Measurements from ENCODE around the gene STXBP5. TPM values are rescaled to one million over a fixed set of nuclear protein-coding genes. Genes with fewer than 3 reads are reported as not detected.

Gene STXBP5
- total RNA-seq: 13.0 TPM
- long read RNA-seq, partial matches to known transcripts: 3 of 7 reads
- long read RNA-seq, other reads (novel, unspliced or antisense): 1 of 7 reads

GRCh38 chr6:147204060-147204785 is at the start of gene STXBP5:
Gene STXBP5 (plus strand): TSS chr6:147204417. CDS start chr6:147204533, 116 bp downstream.
- intact Hi-C loops (cut with DNase I): no loop called here
- DNase-seq: peak; percentile 70
- ATAC-seq (ENCODE audit: poor library complexity): peak; percentile 22

- ATAC-seq (ENCODE audit: poor library complexity): no peak
- no peak for DNase-seq
- intact Hi-C loops (cut with DNase I): no loop called here
Measured at GRCh38 chr6:147154454-147154853, 49.8 kb upstream of the STXBP5 start.

GRCh38 chr6:147156218-147156617 is 48.0 kb upstream of the STXBP5 start:
- ATAC-seq (ENCODE audit: poor library complexity) (no peak), DNase-seq (no peak)
- intact Hi-C loops (cut with DNase I): no loop called here

GRCh38 chr6:147156799-147157382 is 47.3 kb upstream of the STXBP5 start:
- ATAC-seq (ENCODE audit: poor library complexity) (no peak), DNase-seq (no peak)
- intact Hi-C loops (cut with DNase I): no loop called here

GRCh38 chr6:147157930-147158329 is 46.3 kb upstream of the STXBP5 start:
- DNase-seq (no peak), ATAC-seq (ENCODE audit: poor library complexity) (no peak)
- intact Hi-C loops (cut with DNase I): no loop called here

GRCh38 chr6:147158881-147159280 is 45.3 kb upstream of the STXBP5 start:
- DNase-seq (no peak), ATAC-seq (ENCODE audit: poor library complexity) (no peak)
- intact Hi-C loops (cut with DNase I): no loop called here

- DNase-seq: no peak
- intact Hi-C loops (cut with DNase I): no loop called here
- ATAC-seq (ENCODE audit: poor library complexity): no peak
Measured at GRCh38 chr6:147159536-147160374, 44.5 kb upstream of the STXBP5 start.

- intact Hi-C loops (cut with DNase I): no loop called here
- no peak for ATAC-seq (ENCODE audit: poor library complexity)
- DNase-seq: no peak
Measured at GRCh38 chr6:147160593-147160992, 43.6 kb upstream of the STXBP5 start.

GRCh38 chr6:147161253-147161973 is 42.8 kb upstream of the STXBP5 start:
- ATAC-seq (ENCODE audit: poor library complexity) (no peak), DNase-seq (no peak)
- intact Hi-C loops (cut with DNase I): no loop called here

GRCh38 chr6:147161974-147162495 is 42.2 kb upstream of the STXBP5 start:
- no peak for DNase-seq
- intact Hi-C loops (cut with DNase I): no loop called here
- ATAC-seq (ENCODE audit: poor library complexity): no peak

GRCh38 chr6:147164761-147165160 is 39.5 kb upstream of the STXBP5 start:
- ATAC-seq (ENCODE audit: poor library complexity): no peak
- intact Hi-C loops (cut with DNase I): no loop called here
- no peak for DNase-seq

- DNase-seq: no peak
- no peak for ATAC-seq (ENCODE audit: poor library complexity)
Measured at GRCh38 chr6:147166360-147166944, 37.8 kb upstream of the STXBP5 start.

GRCh38 chr6:147166992-147167391 is 37.2 kb upstream of the STXBP5 start:
- intact Hi-C loops (cut with DNase I): no loop called here
- no peak for DNase-seq
- ATAC-seq (ENCODE audit: poor library complexity): no peak

More at GRCh38 chr6:147166360-147166944, 37.8 kb upstream of the STXBP5 start:
- intact Hi-C loops (cut with DNase I): no loop called here

- no peak for DNase-seq
- intact Hi-C loops (cut with DNase I): no loop called here
- ATAC-seq (ENCODE audit: poor library complexity): no peak
Measured at GRCh38 chr6:147167576-147168461, 36.4 kb upstream of the STXBP5 start.

GRCh38 chr6:147169529-147169928 is 34.7 kb upstream of the STXBP5 start:
- no peak for ATAC-seq (ENCODE audit: poor library complexity)
- no peak for DNase-seq
- intact Hi-C loops (cut with DNase I): no loop called here

GRCh38 chr6:147170269-147170668 is 33.9 kb upstream of the STXBP5 start:
- intact Hi-C loops (cut with DNase I): no loop called here
- ATAC-seq (ENCODE audit: poor library complexity) (no peak), DNase-seq (no peak)

GRCh38 chr6:147173140-147173539 is 31.1 kb upstream of the STXBP5 start:
- ATAC-seq (ENCODE audit: poor library complexity): no peak
- no peak for DNase-seq
- intact Hi-C loops (cut with DNase I): no loop called here
